Activated CD4-positive, alpha-beta memory T cell treated with anti-CD3 and anti-CD28 coated beads, Interleukin-2, amount 10 ng/mL, durations not matched to agents 7 days and 5 days (primary cell): Measurements from ENCODE around the gene TMEM120B. TPM values are rescaled to one million over a fixed set of nuclear protein-coding genes. Genes with fewer than 3 reads are reported as not detected.
"Not testable (repeated sequence)": the region's sequence is repeated elsewhere in the genome, so short reads cannot be mapped to it uniquely, and the experiment has no call there.

ENCODE experiments used
- CTCF ChIA-PET: fragments of 350-600 bp; sonication (Branson Sonifier 250); formaldehyde crosslinking; loops from one replicate; lab custom pipeline; 2021; ENCODE audit warnings: antibody characterized with exemption, inconsistent platforms; lab: Charles Lee
- POLR2A ChIA-PET: fragments of 350-600 bp; sonication (Branson Sonifier 250); formaldehyde crosslinking; loops from one replicate; lab custom pipeline; 2021; ENCODE audit warnings: antibody characterized with exemption; lab: Charles Lee
- DNase-seq: peaks from one replicate; pipeline ENCODE4 v3.0.0-alpha.2; 2020
- H3K27ac Mint-ChIP-seq: one replicate; pipeline ENCODE4 v1.8.0; 2021; ENCODE audit warnings: mild to moderate bottlenecking, mixed read lengths
- H3K27me3 Mint-ChIP-seq: one replicate; pipeline ENCODE4 v1.8.0; 2021; ENCODE audit warnings: mixed read lengths
- H3K36me3 Mint-ChIP-seq: one replicate; pipeline ENCODE4 v1.8.0; 2021; ENCODE audit warnings: low read depth, mixed read lengths
- H3K4me1 Mint-ChIP-seq: one replicate; pipeline ENCODE4 v1.8.0; 2021; ENCODE audit warnings: mixed read lengths
- H3K4me3 Mint-ChIP-seq: one replicate; pipeline ENCODE4 v1.8.0; 2021; ENCODE audit warnings: mild to moderate bottlenecking, mixed read lengths
- H3K9me3 Mint-ChIP-seq: one replicate; pipeline ENCODE4 v1.8.0; 2021; ENCODE audit warnings: mixed read lengths
- total RNA-seq, 2 experiments: library from RNA; stranded (reverse); gene quantifications; one replicate each; pipeline ENCODE4 v1.2.3, GENCODE V29; 2021

TMEM120B gene
- total RNA-seq, 2 experiments from 2014 or later = 5.1 to 5.8 TPM

DNA sequence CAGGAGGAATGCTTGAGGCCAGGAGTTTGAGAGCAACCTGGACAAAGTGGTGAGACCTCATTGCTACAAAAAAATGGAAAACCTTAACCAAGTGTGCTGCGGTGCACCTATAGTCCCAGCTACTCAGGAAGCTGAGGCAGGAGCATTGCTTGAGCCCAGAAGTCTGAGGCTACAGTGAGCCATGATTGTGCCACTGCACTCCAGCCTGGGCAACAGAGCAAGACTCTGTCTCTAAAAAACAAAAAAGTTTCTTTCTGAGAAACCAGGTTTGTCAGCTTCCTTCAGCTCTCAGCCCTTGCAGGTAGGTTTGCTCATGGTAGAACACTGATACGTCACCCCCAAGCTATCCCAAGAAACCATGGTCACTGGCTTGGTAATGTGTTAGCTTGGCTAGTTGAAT is 23.1 kb upstream of the TMEM120B start:
- peaks cover 15% of the 10 kb centered on the region for H3K4me1 Mint-ChIP-seq
- CTCF ChIA-PET = interaction anchor here (0.8 to 1.5 kb wide), 4 partner anchors 98 to 198 kb away, joined by 3 to 6 read pairs (median 5); no protein-coding TSS in a partner anchor

GRCh38 chr12:121692744-121693143 is 19.8 kb upstream of the TMEM120B start:
- not testable (repeated sequence) for H3K4me1 Mint-ChIP-seq, H3K27me3 Mint-ChIP-seq, DNase-seq, H3K36me3 Mint-ChIP-seq, H3K4me3 Mint-ChIP-seq, H3K27ac Mint-ChIP-seq, H3K9me3 Mint-ChIP-seq
- CTCF ChIA-PET = interaction anchor here (0.5 to 4.3 kb wide), 4 partner anchors 10 to 102 kb away, joined by 3 to 37 read pairs (median 3); partner anchors contain the start of gene RHOF
- POLR2A ChIA-PET = interaction anchor here (1.0 to 1.7 kb wide), 2 partner anchors 19 to 102 kb away, joined by 4 read pairs; partner anchors contain the start of gene TMEM120B

More for the DNA sequence above, 23.1 kb upstream of the TMEM120B start:
- Mint-ChIP-seq H3K9me3 (no peaks in the 10 kb centered on the region), H3K36me3 (peaks cover 3% of the 10 kb centered on the region), H3K27me3 (peaks cover 2% of the 10 kb centered on the region), H3K4me3 (no peak overlapping the region), H3K27ac (no peak overlapping the region)
- no peak for DNase-seq
- POLR2A ChIA-PET = interaction anchor here (1.0 to 1.5 kb wide), 2 partner anchors 17 to 64 kb away, joined by 3 to 4 read pairs; no protein-coding TSS in a partner anchor

DNA sequence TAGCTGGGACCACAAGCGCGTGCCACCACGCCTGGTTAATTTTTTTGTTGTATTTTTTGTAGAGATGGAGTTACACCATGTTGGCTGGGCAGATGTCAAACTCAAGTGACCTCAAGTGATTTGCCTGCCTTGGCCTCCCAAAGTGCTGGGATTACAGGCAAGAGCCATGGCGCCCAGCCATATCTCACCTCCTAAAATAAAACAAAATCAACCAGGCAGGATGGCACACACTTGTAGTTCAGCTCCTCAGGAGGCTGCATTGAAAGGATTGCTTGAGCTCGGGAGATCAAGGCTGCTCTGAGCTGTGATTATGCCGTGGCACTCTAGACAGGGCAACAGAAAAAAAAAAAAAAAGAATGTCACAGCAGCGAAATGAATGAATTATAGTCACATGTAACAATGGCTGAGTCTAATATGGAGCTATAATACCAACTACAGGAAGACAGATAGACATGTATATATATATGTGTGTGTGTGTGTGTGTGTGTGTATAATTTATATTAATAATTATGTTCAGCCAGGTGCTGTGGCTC is 19.3 kb upstream of the TMEM120B start:
- POLR2A ChIA-PET = interaction anchor here (1.0 to 1.7 kb wide), 3 partner anchors 19 to 101 kb away, joined by 3 to 4 read pairs (median 4); partner anchors contain the start of gene TMEM120B

GRCh38 chr12:121697093-121697698 is 15.4 kb upstream of the TMEM120B start:
- H3K4me1 Mint-ChIP-seq = peaks cover 2% of the 10 kb centered on the region
- no peaks in the 10 kb centered on the region for H3K9me3 Mint-ChIP-seq
- POLR2A ChIA-PET = interaction anchor here (1.3 kb wide), 1 partner anchor 97 kb away, joined by 3 read pairs; no protein-coding TSS in a partner anchor
- CTCF ChIA-PET = interaction anchor here (0.7 to 5.5 kb wide), 8 partner anchors 64 to 255 kb away, joined by 3 to 37 read pairs (median 5); partner anchors contain the start of genes PSMD9 and RHOF
- no peak overlapping the region for H3K4me3 Mint-ChIP-seq
- DNase-seq = no peak
- H3K27me3 Mint-ChIP-seq = no peaks in the 10 kb centered on the region
- no peak overlapping the region for H3K27ac Mint-ChIP-seq
- H3K36me3 Mint-ChIP-seq = no peaks in the 10 kb centered on the region

More for the DNA sequence above, 19.3 kb upstream of the TMEM120B start:
- CTCF ChIA-PET = interaction anchor here (0.5 to 4.3 kb wide), 4 partner anchors 10 to 101 kb away, joined by 3 to 37 read pairs (median 3); partner anchors contain the start of gene RHOF
- Mint-ChIP-seq H3K27ac (no peak overlapping the region), H3K36me3 (no peaks in the 10 kb centered on the region), H3K4me3 (no peak overlapping the region), H3K4me1 (peaks cover 2% of the 10 kb centered on the region), H3K27me3 (peaks cover 2% of the 10 kb centered on the region), H3K9me3 (no peaks in the 10 kb centered on the region)
- no peak for DNase-seq

- not testable (repeated sequence) for H3K4me3 Mint-ChIP-seq, H3K9me3 Mint-ChIP-seq, H3K36me3 Mint-ChIP-seq, H3K4me1 Mint-ChIP-seq, DNase-seq, H3K27me3 Mint-ChIP-seq, H3K27ac Mint-ChIP-seq
- ChIA-PET CTCF (interaction anchor here (0.7 to 5.5 kb wide), 7 partner anchors 63 to 256 kb away, joined by 3 to 28 read pairs (median 5); partner anchors contain the start of genes PSMD9 and RHOF), POLR2A (interaction anchor here (1.3 kb wide), 1 partner anchor 97 kb away, joined by 3 read pairs; no protein-coding TSS in a partner anchor)
Observed at GRCh38 chr12:121697861-121698260, 14.7 kb upstream of the TMEM120B start.

- ChIA-PET POLR2A (interaction anchor here (0.8 kb wide), 1 partner anchor 11 kb away, joined by 5 read pairs; the partner anchor contains the start of gene TMEM120B), CTCF (interaction anchor here (0.6 to 5.5 kb wide), 5 partner anchors 10 to 148 kb away, joined by 3 to 28 read pairs (median 4); partner anchors contain the start of genes RHOF and TMEM120B)
- Mint-ChIP-seq H3K4me3 (no peak overlapping the region), H3K9me3 (no peaks in the 10 kb centered on the region), H3K27me3 (peaks cover 11% of the 10 kb centered on the region), H3K27ac (no peak overlapping the region), H3K36me3 (no peaks in the 10 kb centered on the region), H3K4me1 (peaks cover 2% of the 10 kb centered on the region)
- DNase-seq = no peak
Observed at GRCh38 chr12:121701667-121702277, 10.8 kb upstream of the TMEM120B start.

DNA sequence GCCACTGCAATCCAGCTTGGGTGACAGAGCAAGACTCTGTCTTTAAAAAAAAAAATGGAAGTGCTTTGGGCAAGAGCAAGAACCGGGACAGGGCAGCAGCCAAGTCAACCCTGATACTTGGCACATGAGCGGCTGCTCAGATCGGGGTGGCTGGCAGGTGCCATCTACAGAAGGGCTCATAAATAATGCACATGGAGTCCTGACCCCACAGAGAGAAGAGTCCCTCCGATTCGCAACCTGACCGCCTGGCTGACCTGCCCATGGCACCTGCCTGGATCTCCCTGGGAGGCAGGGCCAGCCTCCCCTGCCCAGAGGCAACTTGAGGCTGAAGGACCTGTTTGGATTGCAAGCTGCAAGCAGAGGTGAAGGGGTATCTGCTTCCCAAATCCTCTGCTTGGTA is 9.6 kb upstream of the TMEM120B start:
- no peaks in the 10 kb centered on the region for H3K36me3 Mint-ChIP-seq
- POLR2A ChIA-PET = no interaction called here
- H3K27me3 Mint-ChIP-seq = peaks cover 11% of the 10 kb centered on the region
- DNase-seq = no peak
- no peak overlapping the region for H3K4me3 Mint-ChIP-seq
- CTCF ChIA-PET = interaction anchor here (0.7 to 5.5 kb wide), 2 partner anchors 9 to 91 kb away, joined by 3 to 28 read pairs; partner anchors contain the start of gene RHOF
- H3K27ac Mint-ChIP-seq = no peak overlapping the region
- H3K4me1 Mint-ChIP-seq = no peaks in the 10 kb centered on the region
- H3K9me3 Mint-ChIP-seq = no peaks in the 10 kb centered on the region

DNA sequence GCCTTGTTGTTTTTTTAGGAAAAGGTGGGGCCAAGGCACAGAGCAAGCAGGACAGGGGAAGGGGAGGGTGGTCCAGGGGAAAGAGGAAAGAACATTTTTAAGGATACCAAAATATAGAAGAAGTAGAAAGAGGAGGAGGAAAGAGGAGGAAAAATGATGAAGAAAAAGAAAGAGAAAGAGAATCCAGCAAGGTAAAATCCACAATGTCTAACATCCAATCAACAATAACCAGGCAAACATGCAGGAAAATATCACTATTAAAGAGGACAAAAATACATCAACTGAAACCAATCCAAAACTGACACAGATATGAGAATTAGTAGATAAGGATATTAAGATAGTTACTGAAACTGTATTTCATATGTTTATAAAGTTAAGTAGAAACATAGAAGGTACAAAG is 7.0 kb upstream of the TMEM120B start:
- H3K27me3 Mint-ChIP-seq = peaks cover 11% of the 10 kb centered on the region
- ChIA-PET POLR2A (no interaction called here), CTCF (interaction anchor here (2.1 kb wide), 1 partner anchor 89 kb away, joined by 5 read pairs; no protein-coding TSS in a partner anchor)
- H3K4me3 Mint-ChIP-seq = no peak overlapping the region
- H3K27ac Mint-ChIP-seq = no peak overlapping the region
- H3K4me1 Mint-ChIP-seq = peaks cover 2% of the 10 kb centered on the region
- no peak for DNase-seq
- no peaks in the 10 kb centered on the region for H3K9me3 Mint-ChIP-seq
- no peaks in the 10 kb centered on the region for H3K36me3 Mint-ChIP-seq

DNA sequence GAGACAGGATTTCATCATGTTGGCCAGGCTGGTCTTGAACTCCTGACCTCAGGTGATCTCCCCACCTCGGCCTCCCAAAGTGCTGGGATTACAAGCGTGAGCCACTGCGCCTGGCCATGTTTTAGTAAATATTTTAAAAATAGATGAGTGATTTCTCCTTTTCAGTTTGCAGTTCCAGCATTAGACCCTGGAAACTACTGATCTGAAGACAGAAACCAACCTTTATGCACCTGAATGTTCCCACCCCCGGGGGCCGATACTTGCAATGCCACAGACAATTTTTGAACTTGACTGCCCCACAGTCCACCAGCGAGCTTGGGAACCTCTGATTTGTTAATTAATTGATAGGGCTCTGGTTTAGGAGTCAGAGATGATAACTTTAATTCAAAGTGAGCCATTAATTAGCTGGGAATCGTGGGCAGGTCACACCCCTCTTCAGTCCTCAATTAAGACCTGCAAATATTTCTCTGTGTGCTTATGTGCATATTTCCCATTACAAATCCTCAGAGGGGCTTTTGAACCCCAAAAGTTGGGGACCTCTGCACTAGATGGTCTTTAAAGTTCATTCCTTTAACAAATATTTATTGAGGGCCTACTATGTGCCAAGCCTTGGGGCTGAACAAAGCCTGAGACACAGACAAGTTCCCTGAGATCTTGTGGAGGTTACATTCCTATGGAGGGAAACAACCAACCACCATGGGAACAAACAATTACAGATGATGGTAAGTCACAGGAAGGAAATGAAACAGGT is 4.1 kb upstream of the TMEM120B start:
- no peaks in the 10 kb centered on the region for H3K36me3 Mint-ChIP-seq
- H3K4me1 Mint-ChIP-seq = peaks cover 16% of the 10 kb centered on the region
- H3K4me3 Mint-ChIP-seq = no peak overlapping the region
- ChIA-PET CTCF (no interaction called here), POLR2A (no interaction called here)
- no peak for DNase-seq
- H3K27me3 Mint-ChIP-seq = peaks cover 9% of the 10 kb centered on the region
- no peak overlapping the region for H3K27ac Mint-ChIP-seq
- H3K9me3 Mint-ChIP-seq = no peaks in the 10 kb centered on the region

DNA sequence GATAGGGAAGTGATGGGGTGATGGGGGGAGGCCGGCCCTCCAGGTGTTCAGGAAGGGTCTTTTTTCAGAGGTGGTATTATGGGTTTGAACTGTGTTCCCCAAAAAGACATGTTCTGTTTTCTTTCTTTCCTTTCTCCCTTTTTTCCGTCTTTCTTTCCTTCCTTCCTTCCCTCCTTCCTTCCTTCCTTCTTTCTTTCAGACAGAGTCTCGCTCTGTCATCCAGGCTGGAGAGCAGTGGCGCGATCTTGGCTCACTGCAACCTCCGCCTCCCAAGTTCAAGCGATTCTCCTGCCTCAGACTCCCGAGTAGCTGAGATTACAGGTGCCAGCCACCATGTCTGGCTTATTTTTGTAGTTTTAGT is 3.5 kb upstream of the TMEM120B start:
- CTCF ChIA-PET, H3K27me3 Mint-ChIP-seq, POLR2A ChIA-PET, H3K27ac Mint-ChIP-seq, DNase-seq, H3K36me3 Mint-ChIP-seq, H3K9me3 Mint-ChIP-seq, H3K4me3 Mint-ChIP-seq: not testable (repeated sequence)
- peaks cover 22% of the 10 kb centered on the region for H3K4me1 Mint-ChIP-seq

DNA sequence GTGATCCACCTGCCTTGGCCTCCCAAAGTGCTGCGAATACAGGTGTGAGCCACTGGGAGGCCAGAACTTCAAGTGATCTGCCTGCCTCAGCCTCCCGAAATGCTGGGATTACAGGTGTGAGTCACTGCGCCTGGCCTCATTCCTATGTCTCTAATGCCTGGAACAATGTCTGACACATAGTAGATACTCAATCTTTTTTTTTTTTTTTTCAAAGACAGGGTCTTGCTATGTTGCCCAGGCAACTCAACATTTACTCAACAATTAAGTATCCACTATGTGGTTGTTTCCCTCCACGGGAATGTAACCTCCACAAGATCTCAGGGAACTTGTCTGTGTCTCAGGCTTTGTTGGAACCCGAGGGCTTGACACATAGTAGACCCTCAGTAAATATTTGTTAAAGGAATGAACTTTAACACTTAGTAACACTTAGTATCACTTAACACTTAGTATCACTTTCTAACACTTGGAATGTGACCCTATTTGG is 3.0 kb upstream of the TMEM120B start:
- Mint-ChIP-seq H3K27ac (no peak overlapping the region), H3K4me3 (no peak overlapping the region), H3K4me1 (peaks cover 23% of the 10 kb centered on the region), H3K9me3 (no peaks in the 10 kb centered on the region), H3K27me3 (peaks cover 6% of the 10 kb centered on the region), H3K36me3 (no peaks in the 10 kb centered on the region)
- ChIA-PET POLR2A (interaction anchor here (0.8 kb wide), 1 partner anchor 92 kb away, joined by 3 read pairs; no protein-coding TSS in a partner anchor), CTCF (no interaction called here)
- DNase-seq = no peak
